Mammary epithelial cell (primary cell): ENCODE measurements around the gene SENP1.

Experiments
- EZH2 ChIP-seq: IDR thresholded peaks from 2 replicates; pipeline ENCODE4 v1.6.1; 2012; ENCODE audit warnings: low read length, inconsistent platforms, borderline replicate concordance
- TF ChIP-seq, protein P1 (sequence below), 2 donors: IDR thresholded peaks in 1 of 2; conservative IDR thresholded peaks in 1 of 2; 2 replicates each; pipeline ENCODE4 v1.5.1; 2011 to 2012; ENCODE audit warnings: inconsistent platforms in 2 of 2, low read length in 2 of 2, mild to moderate bottlenecking in 2 of 2, control low read depth in 1 of 2, low read depth in 1 of 2; ENCODE audit not compliant: insufficient read depth in 1 of 2; ENCODE audit errors: extremely low read depth in 1 of 2

DNA sequence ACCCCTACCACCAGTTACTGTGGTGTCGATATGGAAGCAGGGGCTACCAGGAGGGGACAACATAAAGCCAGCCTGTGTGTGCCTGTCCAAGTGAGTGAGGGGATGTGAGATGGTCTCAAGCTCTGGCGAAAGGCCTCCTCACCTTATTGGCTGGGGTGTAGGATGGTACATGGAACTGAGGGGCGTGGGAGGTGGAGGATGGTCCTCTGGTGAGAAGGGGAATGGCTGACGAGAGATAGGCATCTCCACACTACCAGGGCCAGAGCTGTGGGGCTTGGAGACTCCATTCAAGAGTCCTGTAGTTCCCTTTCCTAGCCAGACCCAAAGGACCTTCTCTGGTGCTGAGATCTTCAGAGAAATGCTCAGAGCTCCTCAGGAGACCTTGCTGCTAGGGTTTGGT is 69.1 kb downstream of the SENP1 start:
- TF ChIP-seq, protein P1, sequence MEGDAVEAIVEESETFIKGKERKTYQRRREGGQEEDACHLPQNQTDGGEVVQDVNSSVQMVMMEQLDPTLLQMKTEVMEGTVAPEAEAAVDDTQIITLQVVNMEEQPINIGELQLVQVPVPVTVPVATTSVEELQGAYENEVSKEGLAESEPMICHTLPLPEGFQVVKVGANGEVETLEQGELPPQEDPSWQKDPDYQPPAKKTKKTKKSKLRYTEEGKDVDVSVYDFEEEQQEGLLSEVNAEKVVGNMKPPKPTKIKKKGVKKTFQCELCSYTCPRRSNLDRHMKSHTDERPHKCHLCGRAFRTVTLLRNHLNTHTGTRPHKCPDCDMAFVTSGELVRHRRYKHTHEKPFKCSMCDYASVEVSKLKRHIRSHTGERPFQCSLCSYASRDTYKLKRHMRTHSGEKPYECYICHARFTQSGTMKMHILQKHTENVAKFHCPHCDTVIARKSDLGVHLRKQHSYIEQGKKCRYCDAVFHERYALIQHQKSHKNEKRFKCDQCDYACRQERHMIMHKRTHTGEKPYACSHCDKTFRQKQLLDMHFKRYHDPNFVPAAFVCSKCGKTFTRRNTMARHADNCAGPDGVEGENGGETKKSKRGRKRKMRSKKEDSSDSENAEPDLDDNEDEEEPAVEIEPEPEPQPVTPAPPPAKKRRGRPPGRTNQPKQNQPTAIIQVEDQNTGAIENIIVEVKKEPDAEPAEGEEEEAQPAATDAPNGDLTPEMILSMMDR (conservative IDR thresholded peaks at IDR 0.05 in 1 of 2, IDR thresholded peaks at IDR 0.05 in 1 of 2; ENCODE audit: extremely low read depth in 1 of 2, insufficient read depth in 1 of 2, low read depth in 1 of 2, low read length in 2 of 2) = no peak
- no peak for TF ChIP-seq EZH2
